Fibroblast of the aortic adventitia (primary cell): ENCODE results near the gene OAT. TPM values are rescaled to one million over a fixed set of nuclear protein-coding genes. Genes with fewer than 3 reads are reported as not detected.

Experiments used
- DNase-seq: peaks from one replicate; pipeline ENCODE4 v3.0.0-alpha.2; 2010; ENCODE audit warnings: low read depth
- H3K4me3 ChIP-seq: 2 replicates; pipeline ENCODE4 v1.5.1; 2011; ENCODE audit warnings: low read depth, mild to moderate bottlenecking, control low read depth, low read length, moderate library complexity
- CTCF ChIP-seq: IDR thresholded peaks from 2 replicates; pipeline ENCODE4 v1.5.1; 2011; ENCODE audit warnings: mild to moderate bottlenecking, low read length, control low read depth, inconsistent platforms; ENCODE audit not compliant: insufficient read depth
- total RNA-seq: library from RNA; depleted of rRNA; stranded (reverse); fragments of >200 nt; gene quantifications from 2 replicates; pipeline ENCODE4 v1.2.3, GENCODE V29; 2012; ENCODE audit warnings: low replicate concordance

Gene OAT
- total RNA-seq, 1 donor = 154 TPM

GRCh38 chr10:124461642-124462347 lies 43.1 kb upstream of the OAT start, which contains the start of gene LHPP:
TSS of gene LHPP (plus strand) at chr10:124461823. CDS start at chr10:124461863, 40 bp downstream.
- peak; percentile 61 for DNase-seq
- TF ChIP-seq CTCF = no peak
- peak within 1 kb of the TSS; percentile 93 for H3K4me3 ChIP-seq

DNA sequence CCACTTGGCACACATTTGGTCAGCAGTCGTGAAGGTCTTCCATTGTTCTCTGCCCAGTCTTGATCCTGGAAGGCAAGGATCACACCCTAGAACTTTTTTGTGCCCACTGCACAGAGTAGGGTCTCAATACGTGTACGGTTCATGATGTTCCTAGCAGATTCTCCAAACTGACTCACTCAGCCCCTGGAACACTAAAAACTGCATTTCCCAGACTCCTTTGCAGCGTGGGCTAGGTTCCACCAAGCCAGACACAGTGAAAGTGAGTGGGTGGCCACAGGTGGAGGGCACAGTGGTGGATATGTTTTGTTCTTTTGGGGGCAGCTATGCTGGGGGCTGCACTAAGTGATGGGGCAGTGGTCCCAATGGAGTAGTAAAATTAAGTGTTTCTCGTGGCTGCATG lies 41.4 kb upstream of the OAT start:
- TF ChIP-seq CTCF = no peak
- no peak for DNase-seq

GRCh38 chr10:124459395-124459794 lies 40.7 kb upstream of the OAT start:
- TF ChIP-seq CTCF = no peak
- no peak for DNase-seq
- H3K4me3 ChIP-seq = no peak overlapping the region

More for the DNA sequence above, 41.4 kb upstream of the OAT start:
- no peak overlapping the region for H3K4me3 ChIP-seq

- H3K4me3 ChIP-seq = no peak overlapping the region
- no peak for DNase-seq
- no peak for TF ChIP-seq CTCF
Measured at GRCh38 chr10:124458889-124459288, 40.2 kb upstream of the OAT start.

- H3K4me3 ChIP-seq = no peak overlapping the region
- no peak for TF ChIP-seq CTCF
- DNase-seq = no peak
Measured at GRCh38 chr10:124458473-124458872, 39.8 kb upstream of the OAT start.

DNA sequence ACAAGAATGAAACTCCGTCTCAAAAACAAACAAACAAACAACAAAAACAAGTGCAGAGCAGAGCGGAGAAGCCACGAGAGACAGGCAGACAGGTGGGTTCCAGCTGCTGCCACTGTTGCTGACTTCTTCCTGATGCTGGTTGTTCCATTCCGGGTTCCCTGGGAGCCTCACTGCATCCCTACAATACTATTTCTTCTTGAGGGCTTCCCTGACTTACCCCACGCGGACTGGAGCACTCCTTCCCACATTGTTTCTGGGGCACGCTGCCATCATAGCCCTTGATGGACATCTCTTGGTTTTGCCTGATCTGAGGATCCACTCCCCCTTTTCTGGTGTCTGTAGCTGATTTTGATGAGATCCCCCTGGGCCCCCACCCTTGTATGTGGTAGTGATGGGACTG lies 36.7 kb upstream of the OAT start:
- H3K4me3 ChIP-seq = no peak overlapping the region
- no peak for DNase-seq
- no peak for TF ChIP-seq CTCF
